Fibroblast of villous mesenchyme (primary cell): ENCODE data around the gene KANK4. TPM values are rescaled to one million over a fixed set of nuclear protein-coding genes. Genes with fewer than 3 reads are reported as not detected.

ENCODE experiments used
- DNase-seq: peaks from one replicate; pipeline ENCODE4 v3.0.0-alpha.2; 2010; ENCODE audit warnings: low read depth
- H3K4me3 ChIP-seq: 2 replicates; pipeline ENCODE4 v1.5.1; 2011; ENCODE audit warnings: low read depth, mild to moderate bottlenecking, low read length
- total RNA-seq: library from RNA; depleted of rRNA; stranded (reverse); fragments of >200 nt; gene quantifications from 2 replicates; pipeline ENCODE4 v1.2.3, GENCODE V29; 2012
- TF ChIP-seq, protein P1 (sequence below): IDR thresholded peaks from 2 replicates; pipeline ENCODE4 v1.5.1; 2012; ENCODE audit warnings: low read depth, mild to moderate bottlenecking, low read length; ENCODE audit not compliant: insufficient read depth

Gene KANK4
- not detected in 2 replicates for total RNA-seq

- H3K4me3 ChIP-seq, result no peak within 1 kb of the TSS
- DNase-seq, result no peak
- TF ChIP-seq, protein P1, sequence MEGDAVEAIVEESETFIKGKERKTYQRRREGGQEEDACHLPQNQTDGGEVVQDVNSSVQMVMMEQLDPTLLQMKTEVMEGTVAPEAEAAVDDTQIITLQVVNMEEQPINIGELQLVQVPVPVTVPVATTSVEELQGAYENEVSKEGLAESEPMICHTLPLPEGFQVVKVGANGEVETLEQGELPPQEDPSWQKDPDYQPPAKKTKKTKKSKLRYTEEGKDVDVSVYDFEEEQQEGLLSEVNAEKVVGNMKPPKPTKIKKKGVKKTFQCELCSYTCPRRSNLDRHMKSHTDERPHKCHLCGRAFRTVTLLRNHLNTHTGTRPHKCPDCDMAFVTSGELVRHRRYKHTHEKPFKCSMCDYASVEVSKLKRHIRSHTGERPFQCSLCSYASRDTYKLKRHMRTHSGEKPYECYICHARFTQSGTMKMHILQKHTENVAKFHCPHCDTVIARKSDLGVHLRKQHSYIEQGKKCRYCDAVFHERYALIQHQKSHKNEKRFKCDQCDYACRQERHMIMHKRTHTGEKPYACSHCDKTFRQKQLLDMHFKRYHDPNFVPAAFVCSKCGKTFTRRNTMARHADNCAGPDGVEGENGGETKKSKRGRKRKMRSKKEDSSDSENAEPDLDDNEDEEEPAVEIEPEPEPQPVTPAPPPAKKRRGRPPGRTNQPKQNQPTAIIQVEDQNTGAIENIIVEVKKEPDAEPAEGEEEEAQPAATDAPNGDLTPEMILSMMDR, result no peak
These were observed at the start of gene KANK4 for GRCh38 chr1:62318756-62319544. TSS of gene KANK4 (minus strand) at chr1:62319434. CDS start at chr1:62281564, 37,870 bp downstream.

DNA sequence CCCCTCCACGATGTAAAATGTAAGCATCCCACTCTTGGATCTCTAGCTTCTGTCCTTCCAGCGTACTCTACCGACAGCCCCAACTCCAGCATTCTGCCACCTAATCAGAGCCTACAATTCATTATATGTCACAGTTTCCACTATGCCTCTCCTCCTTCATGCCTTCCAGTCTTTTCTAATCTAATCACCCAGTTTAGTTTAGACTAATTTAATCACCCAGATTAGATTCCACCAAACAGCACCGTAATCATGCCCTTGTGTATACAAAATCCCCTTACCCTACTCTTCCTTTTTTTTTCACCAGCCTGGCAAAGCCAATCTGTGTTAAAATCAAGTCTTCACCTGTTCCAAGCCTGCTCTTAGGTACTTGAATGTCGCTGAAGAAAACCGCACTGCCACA is 49.8 kb upstream of the KANK4 start:
- TF ChIP-seq, protein P1, result no peak
- no peak for DNase-seq
- H3K4me3 ChIP-seq, result no peak overlapping the region

DNA sequence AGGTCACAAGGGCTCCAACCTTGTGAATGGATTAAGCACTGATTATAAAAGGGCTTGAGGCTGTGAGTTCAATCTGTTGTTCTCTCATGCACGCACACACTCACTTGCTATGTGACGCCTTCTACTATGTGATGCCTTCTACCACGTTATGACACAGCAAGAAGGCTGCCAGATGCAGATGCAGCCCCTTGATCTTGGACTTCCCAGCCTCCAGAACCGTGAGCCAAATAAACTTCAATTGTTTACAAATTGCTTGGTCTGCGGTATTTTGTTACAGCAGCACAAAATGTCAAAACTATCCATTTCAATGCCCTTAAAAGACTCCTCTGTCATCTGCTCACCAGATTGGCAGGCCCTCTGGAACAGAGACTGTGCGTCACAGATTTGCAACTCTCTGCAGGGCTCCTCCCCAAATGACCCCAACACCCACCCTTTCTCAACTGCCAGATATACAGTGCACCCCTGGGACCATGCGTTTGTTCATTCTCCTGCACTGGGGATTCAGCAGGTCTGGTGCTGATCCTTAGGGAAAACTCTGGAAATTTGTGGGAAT is 47.8 kb upstream of the KANK4 start:
- DNase-seq, result no peak
- TF ChIP-seq, protein P1, result no peak
- no peak overlapping the region for H3K4me3 ChIP-seq

- TF ChIP-seq, protein P1, result no peak
These were observed 45.5 kb upstream of the KANK4 start for GRCh38 chr1:62364721-62365120.

GRCh38 chr1:62362926-62363325 is 43.7 kb upstream of the KANK4 start:
- no peak for DNase-seq
- TF ChIP-seq, protein P1, result no peak
- H3K4me3 ChIP-seq, result no peak overlapping the region

More at GRCh38 chr1:62364721-62365120, 45.5 kb upstream of the KANK4 start:
- H3K4me3 ChIP-seq, result no peak overlapping the region
- DNase-seq, result no peak

GRCh38 chr1:62362061-62362917 is 43.1 kb upstream of the KANK4 start:
- TF ChIP-seq, protein P1, result no peak
- DNase-seq, result no peak
- H3K4me3 ChIP-seq, result no peak overlapping the region
